SK-N-MC (cell line): ENCODE results near the gene NEURL4.

ENCODE experiments used
- DNase-seq: peaks from one replicate; pipeline ENCODE4 v3.0.0-alpha.2; 2011; ENCODE audit warnings: low read depth, low spot score
- H3K27ac ChIP-seq: fragments of 200-600 bp; sonication (generic); 2 replicates; pipeline ENCODE4 v1.5.1; 2016; ENCODE audit warnings: mixed run types
- H3K36me3 ChIP-seq: fragments of 200-600 bp; sonication (generic); 2 replicates; pipeline ENCODE4 v1.6.1; 2017; ENCODE audit warnings: antibody characterized with exemption, low read length, mixed read lengths; ENCODE audit not compliant: insufficient read depth
- H3K4me3 ChIP-seq: fragments of 200-600 bp; sonication (generic); 2 replicates; pipeline ENCODE4 v1.5.1; 2016
- H3K9ac ChIP-seq: fragments of 200-600 bp; sonication (generic); 2 replicates; pipeline ENCODE4 v1.8.0; 2017; ENCODE audit warnings: mixed run types, mixed read lengths; ENCODE audit not compliant: insufficient read length
- H3K9me3 ChIP-seq: fragments of 200-600 bp; sonication (generic); 2 replicates; pipeline ENCODE4 v1.6.1; 2017; ENCODE audit warnings: low read depth, mild to moderate bottlenecking, antibody characterized with exemption, low read length, moderate library complexity, mixed read lengths
- EZH2 ChIP-seq: fragments of 200-600 bp; sonication (generic); IDR thresholded peaks from one replicate; pipeline ENCODE4 v1.6.1; 2017; ENCODE audit warnings: antibody characterized with exemption
- FOXP2 ChIP-seq: optimal IDR thresholded peaks from 2 replicates; pipeline ENCODE3; 2011; ENCODE audit warnings: mild to moderate bottlenecking, moderate library complexity; ENCODE audit not compliant: insufficient read depth; ENCODE audit errors: extremely low read length, control extremely low read depth
- POLR2AphosphoS5 ChIP-seq: IDR thresholded peaks from 2 replicates; pipeline ENCODE4 v1.6.1; 2012; ENCODE audit warnings: mild to moderate bottlenecking, low read depth, low read length, borderline replicate concordance

NEURL4 gene

DNA sequence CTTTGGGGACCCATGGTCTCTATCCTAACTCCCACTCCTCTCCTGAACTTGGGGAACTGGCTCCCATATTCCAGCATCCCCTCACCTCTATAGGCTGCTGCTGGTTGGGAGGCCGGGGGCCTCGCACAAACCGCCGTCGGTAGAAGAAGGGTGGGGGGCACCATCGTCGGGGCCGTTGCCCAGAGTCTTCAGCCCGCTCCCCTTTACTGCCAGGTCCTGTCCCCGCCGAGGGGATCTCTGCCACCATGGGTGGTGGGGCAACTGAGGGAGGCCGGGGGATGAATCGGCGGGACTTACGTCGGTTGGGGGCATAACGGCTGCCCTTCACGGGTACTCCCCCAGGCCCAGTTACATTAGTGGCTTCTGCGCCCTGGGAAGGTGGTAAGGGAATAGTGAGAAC, 39.0 kb downstream of the NEURL4 start:
- H3K27ac ChIP-seq: no peak overlapping the region
- H3K36me3 ChIP-seq: no peaks in the 10 kb centered on the region
- TF ChIP-seq EZH2 (no peak), POLR2AphosphoS5 (no peak), FOXP2 (no peak)
- no peak overlapping the region for H3K9ac ChIP-seq
- H3K9me3 ChIP-seq: no peaks in the 10 kb centered on the region
- DNase-seq: no peak
- H3K4me3 ChIP-seq: no peak overlapping the region

DNA sequence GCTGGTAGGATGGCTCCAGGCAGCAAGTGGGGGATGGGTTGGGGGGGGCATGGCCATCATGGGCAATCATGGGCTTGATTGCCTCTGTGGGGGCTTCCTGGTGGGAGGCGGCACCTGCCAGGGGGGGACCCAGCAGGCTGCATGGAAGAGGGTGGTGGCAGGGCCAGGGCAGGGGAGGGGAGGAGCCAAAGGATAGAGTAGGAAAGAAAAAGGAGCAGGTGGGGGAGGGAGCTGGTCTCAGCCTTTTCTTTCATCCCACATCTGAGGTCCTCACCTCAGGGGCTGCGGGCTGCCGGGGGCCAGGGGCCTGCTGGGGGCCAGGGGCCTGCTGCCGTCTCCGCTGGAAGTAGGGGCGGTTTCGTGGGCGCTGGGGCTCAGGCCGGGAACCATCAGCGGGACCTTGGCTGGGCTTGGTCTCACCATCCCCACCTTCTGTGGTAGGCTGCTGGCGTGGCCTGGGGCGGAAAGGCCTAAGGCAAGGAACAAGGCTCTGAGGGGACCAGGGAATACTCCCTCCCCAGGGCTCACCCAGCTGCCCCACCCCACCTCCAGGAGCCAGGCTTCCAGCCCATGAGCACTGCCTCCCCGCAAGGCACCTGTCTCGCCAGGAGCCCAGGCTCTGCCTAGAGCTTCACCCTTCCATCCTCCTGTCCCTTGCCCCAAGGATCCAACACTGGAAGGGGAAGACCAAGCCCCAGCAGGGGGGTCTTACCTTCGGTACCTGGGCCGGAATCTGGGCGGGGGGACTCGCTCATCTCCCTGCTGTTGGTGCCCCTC, 39.7 kb downstream of the NEURL4 start:
- DNase-seq: no peak
- no peak overlapping the region for H3K27ac ChIP-seq
- no peak overlapping the region for H3K9ac ChIP-seq
- no peaks in the 10 kb centered on the region for H3K36me3 ChIP-seq
- H3K4me3 ChIP-seq: no peak overlapping the region
- TF ChIP-seq POLR2AphosphoS5 (no peak), EZH2 (no peak), FOXP2 (no peak)
- no peaks in the 10 kb centered on the region for H3K9me3 ChIP-seq

DNA sequence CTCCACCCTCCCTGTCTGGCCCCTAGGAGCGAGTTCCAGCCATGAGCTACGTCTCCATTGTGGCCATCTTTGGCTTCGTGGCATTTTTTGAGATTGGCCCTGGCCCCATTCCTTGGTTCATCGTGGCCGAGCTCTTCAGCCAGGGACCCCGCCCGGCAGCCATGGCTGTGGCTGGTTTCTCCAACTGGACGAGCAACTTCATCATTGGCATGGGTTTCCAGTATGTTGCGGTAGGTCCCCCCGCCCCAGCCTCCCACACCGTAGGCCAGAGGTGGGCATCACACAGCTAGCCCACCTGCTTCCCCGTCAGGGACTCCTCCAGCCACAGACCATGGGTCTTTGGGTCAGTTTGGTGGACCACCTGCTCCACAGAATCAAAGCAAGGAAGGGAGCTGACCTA, 43.5 kb downstream of the NEURL4 start:
- DNase-seq: no peak
- Histone ChIP-seq H3K9ac (no peak overlapping the region), H3K4me3 (no peak overlapping the region), H3K9me3 (no peaks in the 10 kb centered on the region), H3K36me3 (no peaks in the 10 kb centered on the region), H3K27ac (no peak overlapping the region)
- no peak for TF ChIP-seq FOXP2

DNA sequence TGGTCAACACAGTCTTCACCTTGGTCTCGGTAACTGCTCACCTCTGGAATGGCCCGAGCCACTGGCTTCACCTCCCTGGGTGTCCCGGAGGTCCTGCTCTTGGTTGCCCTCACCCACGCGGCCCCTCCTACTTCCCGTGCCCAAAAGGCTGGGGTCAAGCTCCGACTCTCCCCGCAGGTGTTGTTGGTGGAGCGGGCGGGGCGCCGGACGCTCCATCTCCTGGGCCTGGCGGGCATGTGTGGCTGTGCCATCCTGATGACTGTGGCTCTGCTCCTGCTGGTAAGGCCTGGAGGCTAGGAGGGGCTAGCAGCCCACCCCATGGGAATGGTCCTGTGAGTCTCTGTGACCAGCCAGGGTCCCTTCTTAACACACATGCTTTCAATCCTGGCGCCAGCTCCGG, 44.2 kb downstream of the NEURL4 start:
- Histone ChIP-seq H3K4me3 (no peak overlapping the region), H3K9me3 (no peaks in the 10 kb centered on the region), H3K36me3 (no peaks in the 10 kb centered on the region), H3K27ac (no peak overlapping the region), H3K9ac (no peak overlapping the region)
- no peak for DNase-seq
- TF ChIP-seq EZH2 (no peak), FOXP2 (no peak), POLR2AphosphoS5 (no peak)

DNA sequence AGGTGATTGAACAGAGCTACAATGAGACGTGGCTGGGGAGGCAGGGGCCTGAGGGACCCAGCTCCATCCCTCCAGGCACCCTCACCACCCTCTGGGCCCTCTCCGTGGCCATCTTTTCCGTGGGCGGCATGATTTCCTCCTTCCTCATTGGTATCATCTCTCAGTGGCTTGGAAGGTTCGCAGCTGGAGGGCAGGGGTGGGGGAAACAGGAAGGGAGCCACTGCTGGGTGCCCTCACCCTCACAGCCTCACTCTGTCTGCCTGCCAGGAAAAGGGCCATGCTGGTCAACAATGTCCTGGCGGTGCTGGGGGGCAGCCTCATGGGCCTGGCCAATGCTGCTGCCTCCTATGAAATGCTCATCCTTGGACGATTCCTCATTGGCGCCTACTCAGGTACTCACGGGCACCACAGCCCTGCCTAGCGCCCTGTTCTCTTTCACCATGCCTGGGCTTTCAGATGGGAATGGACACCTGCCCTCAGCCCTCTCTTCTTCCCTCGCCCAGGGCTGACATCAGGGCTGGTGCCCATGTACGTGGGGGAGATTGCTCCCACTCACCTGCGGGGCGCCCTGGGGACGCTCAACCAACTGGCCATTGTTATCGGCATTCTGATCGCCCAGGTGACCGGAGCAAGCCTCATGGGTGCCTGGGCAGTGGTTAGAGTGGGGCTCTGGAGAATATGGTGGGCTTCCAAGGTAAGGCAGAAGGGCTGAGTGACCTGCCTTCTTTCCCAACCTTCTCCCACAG, 45.5 kb downstream of the NEURL4 start:
- Histone ChIP-seq H3K9ac (no peak overlapping the region), H3K27ac (no peak overlapping the region), H3K9me3 (no peaks in the 10 kb centered on the region), H3K36me3 (no peaks in the 10 kb centered on the region), H3K4me3 (no peak overlapping the region)
- DNase-seq: no peak
- TF ChIP-seq POLR2AphosphoS5: no peak
- no peak for TF ChIP-seq FOXP2
- TF ChIP-seq EZH2: no peak

DNA sequence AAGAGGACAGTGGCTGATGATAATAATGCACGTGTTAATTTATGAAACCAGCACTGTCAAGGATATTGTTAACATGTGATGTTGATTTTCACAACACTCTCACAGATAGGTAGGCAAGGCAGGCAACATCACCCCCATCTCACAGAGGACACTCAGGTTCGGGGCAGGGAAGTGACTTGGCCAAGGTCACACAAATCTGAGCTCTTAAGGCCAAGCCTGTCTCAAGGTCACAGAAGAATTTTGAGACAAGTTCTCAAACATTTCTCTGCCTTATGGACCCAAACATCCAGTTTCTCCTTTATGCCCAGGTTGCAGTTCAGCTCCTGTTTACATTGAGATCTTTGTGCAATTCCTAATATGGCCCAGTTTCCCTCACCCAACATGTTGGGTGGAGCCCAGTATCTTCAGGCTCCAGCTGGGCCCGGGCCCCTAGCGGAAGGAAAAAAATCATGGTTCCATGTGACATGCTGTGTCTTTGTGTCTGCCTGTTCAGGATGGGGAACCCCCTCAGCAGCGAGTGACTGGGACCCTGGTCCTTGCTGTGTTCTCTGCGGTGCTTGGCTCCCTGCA, 46.3 kb downstream of the NEURL4 start:
- Histone ChIP-seq H3K36me3 (no peaks in the 10 kb centered on the region), H3K4me3 (no peak overlapping the region), H3K9me3 (no peaks in the 10 kb centered on the region), H3K27ac (no peak overlapping the region), H3K9ac (no peak overlapping the region)
- no peak for TF ChIP-seq EZH2
- no peak for DNase-seq

DNA sequence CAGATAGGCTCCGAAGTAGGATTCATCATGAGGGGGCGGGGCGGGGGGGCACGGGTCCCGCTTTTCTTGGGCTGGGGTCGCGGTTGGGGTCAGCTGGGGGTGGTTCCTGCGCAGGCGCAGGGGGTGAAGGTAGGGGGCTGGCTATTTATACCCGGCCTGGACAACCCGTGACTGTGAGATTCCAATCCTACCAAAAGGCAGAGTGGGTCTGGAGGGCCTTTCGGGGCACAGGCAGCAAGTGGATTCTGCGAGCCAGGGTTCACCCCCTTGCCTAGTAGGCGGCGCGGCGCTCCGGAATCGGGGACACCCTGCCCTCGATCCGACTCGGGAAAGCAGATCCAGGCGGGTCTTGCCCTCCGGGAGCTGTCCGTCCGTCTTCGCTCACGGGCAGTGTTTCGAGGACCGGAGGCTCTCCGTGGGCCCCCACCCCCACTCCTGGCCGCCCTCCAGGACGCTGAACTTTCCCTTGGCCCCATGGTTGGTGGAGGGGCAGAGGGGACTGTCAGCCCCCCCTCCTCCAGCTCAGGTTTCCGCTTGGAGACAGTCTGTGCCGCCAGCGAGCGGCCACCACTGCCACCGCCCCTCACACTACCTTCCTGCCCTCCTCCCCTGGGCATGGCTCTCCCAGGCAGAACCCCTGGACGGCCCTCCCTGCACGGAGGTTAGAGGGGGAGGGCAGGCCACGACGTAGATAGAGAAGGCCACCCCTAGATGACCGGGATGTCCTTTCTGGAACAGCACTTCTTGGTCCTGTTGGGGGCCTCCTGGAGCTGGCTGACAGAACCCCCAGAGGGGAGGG, 47.0 kb downstream of the NEURL4 start:
- H3K9me3 ChIP-seq: no peaks in the 10 kb centered on the region
- no peaks in the 10 kb centered on the region for H3K36me3 ChIP-seq
- peak overlapping the region; percentile 64 for H3K9ac ChIP-seq
- no peak for DNase-seq
- H3K4me3 ChIP-seq: peak overlapping the region; percentile 87
- TF ChIP-seq POLR2AphosphoS5: no peak
- no peak for TF ChIP-seq FOXP2
- TF ChIP-seq EZH2: no peak
- H3K27ac ChIP-seq: no peak overlapping the region

DNA sequence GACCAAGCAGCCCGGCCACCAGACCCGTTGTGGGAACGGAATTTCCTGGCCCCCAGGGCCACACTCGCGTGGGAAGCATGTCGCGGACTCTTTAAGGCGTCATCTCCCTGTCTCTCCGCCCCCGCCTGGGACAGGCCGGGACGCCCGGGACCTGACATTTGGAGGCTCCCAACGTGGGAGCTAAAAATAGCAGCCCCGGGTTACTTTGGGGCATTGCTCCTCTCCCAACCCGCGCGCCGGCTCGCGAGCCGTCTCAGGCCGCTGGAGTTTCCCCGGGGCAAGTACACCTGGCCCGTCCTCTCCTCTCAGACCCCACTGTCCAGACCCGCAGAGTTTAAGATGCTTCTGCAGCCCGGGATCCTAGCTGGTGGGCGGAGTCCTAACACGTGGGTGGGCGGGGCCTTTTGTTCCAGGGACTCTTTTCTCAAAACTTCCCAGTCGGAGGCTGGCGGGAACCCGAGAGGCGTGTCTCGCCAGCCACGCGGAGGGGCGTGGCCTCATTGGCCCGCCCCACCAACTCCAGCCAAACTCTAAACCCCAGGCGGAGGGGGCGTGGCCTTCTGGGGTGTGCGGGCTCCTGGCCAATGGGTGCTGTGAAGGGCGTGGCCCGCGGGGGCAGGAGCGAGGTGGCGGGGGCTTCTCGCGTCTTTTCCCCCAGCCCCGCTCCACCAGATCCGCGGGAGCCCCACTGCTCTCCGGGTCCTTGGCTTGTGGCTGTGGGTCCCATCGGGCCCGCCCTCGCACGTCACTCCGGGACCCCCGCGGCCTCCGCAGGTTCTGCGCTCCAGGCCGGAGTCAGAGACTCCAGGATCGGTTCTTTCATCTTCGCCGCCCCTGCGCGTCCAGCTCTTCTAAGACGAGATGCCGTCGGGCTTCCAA, 47.8 kb downstream of the NEURL4 start, which contains the start of gene SLC2A4:
TSS of gene SLC2A4 (plus strand) at position 645 of the 879 bp plus-strand sequence. CDS start at position 862, 217 bp downstream.
- H3K4me3 ChIP-seq: peak within 1 kb of the TSS; percentile 87
- no peaks in the 10 kb centered on the region for H3K9me3 ChIP-seq
- no peak within 1 kb of the TSS for H3K27ac ChIP-seq
- TF ChIP-seq FOXP2 (no peak), EZH2 (no peak), POLR2AphosphoS5 (no peak)
- H3K36me3 ChIP-seq: no peaks in the 10 kb centered on the region
- H3K9ac ChIP-seq: peak within 1 kb of the TSS; percentile 64
- peak; percentile 61 for DNase-seq
